GM18508 (cell line): ENCODE results near the gene SIAH2.
"Not testable (repeated sequence)": the region's sequence is repeated elsewhere in the genome, so short reads cannot be mapped to it uniquely, and the experiment has no call there.

Source experiments
- ATAC-seq: cut with Tn5 transposase; IDR thresholded peaks from one replicate; pipeline ENCODE4 v1.9.1; 2021; ENCODE audit warnings: moderate number of reproducible peaks; ENCODE audit not compliant: insufficient read depth, unreplicated experiment

Gene SIAH2

GRCh38 chr3:150763122-150763840 lies at the start of gene SIAH2:
Gene SIAH2, minus strand, starts transcription at chr3:150763169. Its CDS starts 320 bp downstream, at chr3:150762849.
- peak; percentile 30 for ATAC-seq

DNA sequence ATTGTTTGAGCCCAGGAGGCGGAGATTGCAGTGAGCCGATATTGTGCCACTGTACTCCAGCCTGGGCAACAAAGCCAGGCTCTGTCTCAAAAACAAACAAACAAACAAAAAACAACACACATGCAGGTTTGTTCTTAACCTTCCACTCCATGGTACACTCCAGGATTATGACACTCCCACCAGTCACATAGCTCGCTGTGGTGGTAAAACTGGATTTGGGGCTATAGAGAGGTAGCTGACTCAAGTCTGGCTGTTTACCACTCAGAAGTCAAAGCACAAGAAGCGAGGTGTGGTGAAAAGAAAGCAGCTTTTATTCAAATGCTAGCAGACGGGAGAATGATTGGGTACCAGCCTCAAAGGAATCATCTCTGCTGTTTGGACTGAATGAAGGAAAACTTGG lies 49.0 kb upstream of the SIAH2 start:
- ATAC-seq = no peak

DNA sequence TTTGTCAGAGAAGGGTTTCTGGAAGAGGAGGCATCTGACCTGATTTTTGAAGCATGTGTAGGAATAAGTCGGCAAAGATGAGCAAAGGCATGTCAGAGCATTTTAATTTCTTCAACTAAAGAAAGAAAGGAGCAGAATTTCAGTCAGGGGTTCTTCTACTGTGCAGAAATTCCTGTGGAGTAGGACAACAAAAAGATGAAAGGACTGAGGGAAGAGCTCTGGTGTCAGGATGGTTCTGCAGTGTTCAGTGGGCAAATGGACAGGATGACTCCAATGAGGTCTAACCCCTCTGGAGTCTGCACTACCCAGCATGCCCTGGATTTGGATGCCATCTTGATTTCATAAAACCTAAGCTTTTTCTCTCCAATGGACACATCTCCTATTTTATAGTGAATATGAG lies 47.7 kb upstream of the SIAH2 start:
- no peak for ATAC-seq

- no peak for ATAC-seq
Measured at GRCh38 chr3:150806185-150806835, 43.3 kb upstream of the SIAH2 start.

GRCh38 chr3:150805354-150805753 lies 42.4 kb upstream of the SIAH2 start:
- ATAC-seq = no peak

- ATAC-seq = no peak
Measured at GRCh38 chr3:150803440-150803985, 40.5 kb upstream of the SIAH2 start.

GRCh38 chr3:150800722-150801121 lies 37.8 kb upstream of the SIAH2 start:
- no peak for ATAC-seq

- ATAC-seq = no peak
Measured at GRCh38 chr3:150798122-150798618, 35.2 kb upstream of the SIAH2 start.

- ATAC-seq = no peak
Measured at GRCh38 chr3:150797155-150797554, 34.2 kb upstream of the SIAH2 start.

- not testable (repeated sequence) for ATAC-seq
Measured at GRCh38 chr3:150796527-150796926, 33.6 kb upstream of the SIAH2 start.

- ATAC-seq = no peak
Measured at GRCh38 chr3:150793641-150794040, 30.7 kb upstream of the SIAH2 start.

DNA sequence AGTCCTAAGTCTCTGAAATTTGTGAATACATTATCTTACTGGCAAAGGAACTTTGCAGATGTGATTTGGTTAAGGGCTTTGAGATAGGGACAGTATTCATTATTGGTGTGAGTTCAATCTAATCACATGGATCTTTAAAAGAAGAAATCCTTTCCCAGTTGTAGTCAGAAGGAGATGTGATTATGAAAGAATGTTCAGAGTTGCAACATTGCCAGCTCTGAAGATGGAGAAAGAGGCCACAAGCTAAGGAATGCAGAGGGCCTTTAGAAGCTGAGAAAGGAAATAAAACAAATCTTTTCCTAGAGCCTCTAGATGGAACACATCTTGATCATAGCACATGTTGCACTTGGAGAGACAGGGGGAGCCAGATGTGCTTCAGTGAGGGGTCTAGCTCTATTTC lies 27.7 kb upstream of the SIAH2 start:
- ATAC-seq = no peak

GRCh38 chr3:150789451-150789850 lies 26.5 kb upstream of the SIAH2 start:
- ATAC-seq = no peak

- no peak for ATAC-seq
Measured at GRCh38 chr3:150787741-150788370, 24.9 kb upstream of the SIAH2 start.

- ATAC-seq = no peak
Measured at GRCh38 chr3:150786791-150787190, 23.8 kb upstream of the SIAH2 start.

DNA sequence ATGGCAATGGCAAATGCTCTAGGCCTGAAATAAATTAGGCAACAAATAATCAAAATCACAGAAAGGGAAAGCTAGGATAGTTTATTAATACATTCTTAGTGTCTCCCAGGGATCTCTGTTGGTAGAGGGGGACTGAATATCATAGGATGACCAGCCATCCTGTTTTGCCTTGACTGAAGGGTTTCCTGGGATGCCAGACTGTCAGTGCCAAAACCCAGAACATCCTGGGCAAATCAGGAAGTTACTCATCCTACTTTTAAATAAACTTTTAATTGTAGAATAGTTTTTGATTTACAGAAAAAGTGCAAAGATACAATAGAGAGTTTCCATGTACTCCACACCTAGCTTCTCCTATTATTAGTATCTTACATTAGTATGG lies 21.8 kb upstream of the SIAH2 start:
- no peak for ATAC-seq

DNA sequence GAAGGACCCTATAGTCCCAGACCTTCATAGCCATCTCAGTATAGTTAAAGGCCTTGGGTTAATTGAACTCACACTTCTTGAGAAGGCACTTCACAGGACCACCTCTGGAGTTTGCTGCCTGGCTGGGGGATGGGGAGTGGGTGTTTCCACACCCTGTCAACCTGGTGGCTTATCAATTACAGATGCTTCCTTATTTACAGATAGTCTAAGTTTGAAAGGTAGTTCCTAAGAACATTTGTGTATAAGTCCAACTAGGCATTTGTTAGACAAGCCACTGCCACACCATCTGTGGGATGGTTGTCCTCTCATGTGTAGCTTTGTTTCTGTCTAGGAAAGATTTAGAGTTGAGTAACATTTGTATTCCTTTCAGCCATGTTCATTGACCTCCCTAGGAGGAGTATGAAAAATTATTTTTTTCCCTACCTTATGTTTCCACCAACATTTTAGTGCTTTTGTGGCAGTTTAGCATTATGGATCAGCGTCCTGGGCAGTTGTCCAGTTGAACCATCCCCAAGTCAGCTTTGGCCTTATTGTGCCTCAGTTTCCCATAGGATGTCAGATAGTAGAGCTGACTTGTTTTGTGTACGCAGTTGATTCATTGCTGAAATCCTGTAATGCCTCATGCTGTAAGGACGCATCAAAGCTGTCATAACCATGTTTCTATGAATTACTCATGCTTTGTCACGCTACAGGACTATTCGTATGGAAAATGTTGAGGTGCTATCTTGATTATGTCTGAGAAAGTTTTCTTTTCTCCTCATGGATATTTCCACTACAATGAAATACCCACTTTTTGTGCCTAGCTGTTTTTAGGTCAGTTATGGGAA lies 21.2 kb upstream of the SIAH2 start:
- ATAC-seq = peak; percentile 86

DNA sequence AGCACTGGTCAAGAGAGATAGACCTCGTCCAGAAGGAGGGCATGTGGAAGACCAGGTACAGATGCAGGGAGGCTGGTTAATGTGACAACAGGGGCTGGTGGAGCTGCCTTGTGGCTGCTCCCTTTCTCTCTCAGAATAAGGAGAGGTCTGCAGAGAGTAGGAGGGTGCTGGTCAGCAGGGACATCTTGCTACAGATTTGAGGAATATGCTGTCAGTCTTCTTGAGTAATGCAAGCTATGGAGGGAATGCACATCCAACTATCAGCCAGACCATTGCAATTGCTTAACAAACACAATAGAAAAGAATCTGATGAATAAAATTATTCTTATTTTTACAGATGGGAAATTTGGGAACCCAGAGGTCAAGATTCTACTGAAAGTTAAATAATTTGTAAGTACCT lies 20.3 kb upstream of the SIAH2 start:
- no peak for ATAC-seq

DNA sequence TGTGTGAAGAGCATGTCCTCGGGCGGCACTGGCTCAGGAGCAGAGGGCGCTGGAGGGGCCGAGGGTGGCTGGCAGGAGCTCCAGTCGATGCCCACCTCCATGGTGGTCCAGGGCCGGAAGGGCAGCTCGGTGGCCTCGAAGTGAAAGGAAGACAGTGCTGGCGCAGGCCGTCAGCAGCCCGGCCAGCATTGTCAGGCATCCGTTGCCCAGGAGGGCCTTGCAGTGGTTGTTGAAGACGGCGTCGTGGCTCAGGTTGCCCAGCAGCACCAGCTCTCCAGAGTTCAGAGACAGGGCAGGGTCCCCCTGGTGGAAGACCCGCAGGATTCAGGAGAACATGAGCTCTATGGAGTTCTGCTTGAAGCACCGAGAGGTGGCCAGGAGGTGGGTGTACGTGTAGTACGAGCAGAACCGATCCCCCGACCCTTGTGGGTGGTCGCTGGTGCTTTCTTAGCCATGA lies 16.5 kb upstream of the SIAH2 start:
- ATAC-seq = no peak

DNA sequence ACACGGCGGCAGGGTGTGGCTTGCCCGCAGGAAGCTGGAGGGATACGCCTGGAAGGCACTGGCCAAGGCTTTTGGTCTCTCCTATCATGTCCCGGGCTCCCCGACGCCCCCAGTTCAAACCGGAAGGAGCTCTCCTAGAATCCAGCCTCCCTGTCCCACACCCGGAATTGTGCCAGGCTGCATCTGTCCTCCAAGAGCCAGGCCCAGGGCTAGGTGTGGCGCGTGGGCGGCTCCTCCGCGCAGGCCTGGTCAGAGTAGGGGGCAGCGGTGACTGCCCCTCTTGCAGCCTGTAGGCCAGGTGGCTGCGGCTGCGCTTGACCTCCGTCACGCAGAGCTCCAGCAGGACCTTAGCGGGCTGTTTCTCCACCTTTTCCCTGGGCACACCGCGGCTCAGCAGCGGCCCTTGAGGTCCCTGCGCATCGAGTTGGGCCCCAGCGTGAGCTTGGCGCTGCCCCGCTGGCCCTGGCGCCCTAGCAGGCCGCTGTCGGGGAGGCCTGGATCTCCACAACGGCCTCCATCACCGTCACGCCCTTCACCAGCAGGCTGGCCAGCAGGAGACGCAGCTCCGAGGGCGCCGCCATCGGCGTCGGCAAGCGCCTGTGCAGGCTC lies 15.9 kb upstream of the SIAH2 start:
- ATAC-seq = no peak
